Measurements from ENCODE around the gene SH3BGRL3.
A peak's percentile ranks its signal among the peaks of the same experiment; 100 is the strongest.

Gene SH3BGRL3

GRCh38 chr1:26314501-26314900 lies 34.6 kb downstream of the SH3BGRL3 start:
- Histone ChIP-seq H2BK15ac (replicated peaks; ENCODE audit: low read depth) (no peak overlapping the region), H3K4me1 (ENCODE audit: control insufficient read depth, low read depth, low read length) (peaks cover 2% of the 10 kb centered on the region), H2BK5ac (ENCODE audit: low read length) (no peak overlapping the region), H3K79me1 (ENCODE audit: low read length) (no peaks in the 10 kb centered on the region), H2AK5ac (ENCODE audit: low read length) (no peak overlapping the region), H4K5ac (ENCODE audit: low read length) (no peak overlapping the region), H3K4me2 (ENCODE audit: low read length) (no peak overlapping the region), H3K27me3 (ENCODE audit: insufficient read depth, low read length, poor library complexity) (no peaks in the 10 kb centered on the region), H3K79me2 (ENCODE audit: control insufficient read depth, insufficient read depth, low read length) (no peaks in the 10 kb centered on the region), H2BK120ac (ENCODE audit: low read depth, low read length) (no peak overlapping the region), H4K8ac (ENCODE audit: low read depth, low read length) (no peak overlapping the region), H3K36me3 (ENCODE audit: control insufficient read depth, insufficient read depth, low read length) (no peaks in the 10 kb centered on the region), H3K56ac (ENCODE audit: low read length) (no peak overlapping the region), H3K4me3 (ENCODE audit: low read length) (no peak overlapping the region), H3K23ac (ENCODE audit: low read length) (no peak overlapping the region), H3K18ac (ENCODE audit: low read length) (no peak overlapping the region), H3K4ac (ENCODE audit: low read depth, low read length) (no peak overlapping the region), H3K27ac (ENCODE audit: low read depth, low read length) (no peak overlapping the region), H3K9ac (ENCODE audit: low read length) (no peak overlapping the region)
- WGBS (ENCODE audit: extremely low coverage, insufficient coverage, low lambda C conversion rate), result no CpG with 5 or more reads among the region's 5 CpGs
- DNase-seq, result no peak

GRCh38 chr1:26315874-26316850 lies 36.3 kb downstream of the SH3BGRL3 start:
- Histone ChIP-seq H4K8ac (ENCODE audit: low read depth, low read length) (no peak overlapping the region), H3K27me3 (ENCODE audit: insufficient read depth, low read length, poor library complexity) (no peaks in the 10 kb centered on the region), H3K18ac (ENCODE audit: low read length) (no peak overlapping the region), H3K27ac (ENCODE audit: low read depth, low read length) (no peak overlapping the region), H3K4me1 (ENCODE audit: control insufficient read depth, low read depth, low read length) (peaks cover 2% of the 10 kb centered on the region), H4K5ac (ENCODE audit: low read length) (no peak overlapping the region), H2BK120ac (ENCODE audit: low read depth, low read length) (no peak overlapping the region), H3K4me3 (ENCODE audit: low read length) (no peak overlapping the region), H3K36me3 (ENCODE audit: control insufficient read depth, insufficient read depth, low read length) (no peaks in the 10 kb centered on the region), H3K56ac (ENCODE audit: low read length) (no peak overlapping the region), H3K4me2 (ENCODE audit: low read length) (no peak overlapping the region), H3K23ac (ENCODE audit: low read length) (no peak overlapping the region), H3K79me2 (ENCODE audit: control insufficient read depth, insufficient read depth, low read length) (no peaks in the 10 kb centered on the region), H3K9ac (ENCODE audit: low read length) (no peak overlapping the region), H2BK15ac (replicated peaks; ENCODE audit: low read depth) (no peak overlapping the region), H3K4ac (ENCODE audit: low read depth, low read length) (no peak overlapping the region), H2AK5ac (ENCODE audit: low read length) (no peak overlapping the region), H3K79me1 (ENCODE audit: low read length) (no peaks in the 10 kb centered on the region), H2BK5ac (ENCODE audit: low read length) (no peak overlapping the region)
- no CpG with 5 or more reads among the region's 8 CpGs for WGBS (ENCODE audit: extremely low coverage, insufficient coverage, low lambda C conversion rate)
- no peak for DNase-seq

- H3K27ac ChIP-seq (ENCODE audit: low read depth, low read length), result no peak overlapping the region
- no peak overlapping the region for H3K18ac ChIP-seq (ENCODE audit: low read length)
- WGBS (ENCODE audit: extremely low coverage, insufficient coverage, low lambda C conversion rate), result no CpG with 5 or more reads among the region's 2 CpGs
- H3K36me3 ChIP-seq (ENCODE audit: control insufficient read depth, insufficient read depth, low read length), result no peaks in the 10 kb centered on the region
- no peaks in the 10 kb centered on the region for H3K27me3 ChIP-seq (ENCODE audit: insufficient read depth, low read length, poor library complexity)
- no peak for DNase-seq
- H2BK5ac ChIP-seq (ENCODE audit: low read length), result no peak overlapping the region
- peak overlapping the region; percentile 29 for H3K56ac ChIP-seq (ENCODE audit: low read length)
- no peak overlapping the region for H4K5ac ChIP-seq (ENCODE audit: low read length)
- H3K79me2 ChIP-seq (ENCODE audit: control insufficient read depth, insufficient read depth, low read length), result no peaks in the 10 kb centered on the region
- peak overlapping the region; percentile 12 for H3K9ac ChIP-seq (ENCODE audit: low read length)
- H3K4me1 ChIP-seq (ENCODE audit: control insufficient read depth, low read depth, low read length), result peaks cover 2% of the 10 kb centered on the region
- no peak overlapping the region for H2AK5ac ChIP-seq (ENCODE audit: low read length)
- H3K23ac ChIP-seq (ENCODE audit: low read length), result no peak overlapping the region
- H3K4ac ChIP-seq (ENCODE audit: low read depth, low read length), result no peak overlapping the region
- H3K4me2 ChIP-seq (ENCODE audit: low read length), result no peak overlapping the region
- H2BK15ac ChIP-seq (replicated peaks; ENCODE audit: low read depth), result no peak overlapping the region
- no peak overlapping the region for H3K4me3 ChIP-seq (ENCODE audit: low read length)
- H2BK120ac ChIP-seq (ENCODE audit: low read depth, low read length), result no peak overlapping the region
- no peaks in the 10 kb centered on the region for H3K79me1 ChIP-seq (ENCODE audit: low read length)
- no peak overlapping the region for H4K8ac ChIP-seq (ENCODE audit: low read depth, low read length)
Observed at GRCh38 chr1:26317146-26317545, 37.3 kb downstream of the SH3BGRL3 start.

GRCh38 chr1:26317612-26318337 lies 37.9 kb downstream of the SH3BGRL3 start, which contains the start of gene CD52:
Gene CD52 (plus strand): TSS chr1:26317958. CDS start chr1:26318018, 60 bp downstream.
- Histone ChIP-seq H3K23ac (ENCODE audit: low read length) (no peak within 1 kb of the TSS), H3K56ac (ENCODE audit: low read length) (peak within 1 kb of the TSS; percentile 29), H3K18ac (ENCODE audit: low read length) (no peak within 1 kb of the TSS), H3K79me2 (ENCODE audit: control insufficient read depth, insufficient read depth, low read length) (no peaks in the 10 kb centered on the region), H2BK120ac (ENCODE audit: low read depth, low read length) (no peak within 1 kb of the TSS), H3K4me2 (ENCODE audit: low read length) (no peak within 1 kb of the TSS), H2AK5ac (ENCODE audit: low read length) (no peak within 1 kb of the TSS), H3K27me3 (ENCODE audit: insufficient read depth, low read length, poor library complexity) (no peaks in the 10 kb centered on the region), H3K27ac (ENCODE audit: low read depth, low read length) (no peak within 1 kb of the TSS), H3K4me1 (ENCODE audit: control insufficient read depth, low read depth, low read length) (peaks cover 2% of the 10 kb centered on the region), H3K4ac (ENCODE audit: low read depth, low read length) (no peak within 1 kb of the TSS), H3K36me3 (ENCODE audit: control insufficient read depth, insufficient read depth, low read length) (no peaks in the 10 kb centered on the region), H3K79me1 (ENCODE audit: low read length) (no peaks in the 10 kb centered on the region), H3K4me3 (ENCODE audit: low read length) (no peak within 1 kb of the TSS), H2BK5ac (ENCODE audit: low read length) (no peak within 1 kb of the TSS), H4K8ac (ENCODE audit: low read depth, low read length) (no peak within 1 kb of the TSS), H4K5ac (ENCODE audit: low read length) (no peak within 1 kb of the TSS), H2BK15ac (replicated peaks; ENCODE audit: low read depth) (no peak within 1 kb of the TSS), H3K9ac (ENCODE audit: low read length) (peak within 1 kb of the TSS; percentile 12)
- no CpG with 5 or more reads among the region's 12 CpGs for WGBS (ENCODE audit: extremely low coverage, insufficient coverage, low lambda C conversion rate)
- DNase-seq, result peak; percentile 89

GRCh38 chr1:26318338-26319064 lies 38.6 kb downstream of the SH3BGRL3 start:
- Histone ChIP-seq H3K79me1 (ENCODE audit: low read length) (no peaks in the 10 kb centered on the region), H2BK5ac (ENCODE audit: low read length) (no peak overlapping the region), H3K4me2 (ENCODE audit: low read length) (no peak overlapping the region), H3K56ac (ENCODE audit: low read length) (no peak overlapping the region), H2BK15ac (replicated peaks; ENCODE audit: low read depth) (no peak overlapping the region), H4K8ac (ENCODE audit: low read depth, low read length) (no peak overlapping the region), H3K4me1 (ENCODE audit: control insufficient read depth, low read depth, low read length) (peaks cover 2% of the 10 kb centered on the region), H3K18ac (ENCODE audit: low read length) (no peak overlapping the region), H3K27me3 (ENCODE audit: insufficient read depth, low read length, poor library complexity) (no peaks in the 10 kb centered on the region), H3K79me2 (ENCODE audit: control insufficient read depth, insufficient read depth, low read length) (no peaks in the 10 kb centered on the region), H3K23ac (ENCODE audit: low read length) (no peak overlapping the region), H2AK5ac (ENCODE audit: low read length) (no peak overlapping the region), H3K4me3 (ENCODE audit: low read length) (no peak overlapping the region), H4K5ac (ENCODE audit: low read length) (no peak overlapping the region), H3K9ac (ENCODE audit: low read length) (no peak overlapping the region), H3K4ac (ENCODE audit: low read depth, low read length) (no peak overlapping the region), H3K27ac (ENCODE audit: low read depth, low read length) (no peak overlapping the region), H3K36me3 (ENCODE audit: control insufficient read depth, insufficient read depth, low read length) (no peaks in the 10 kb centered on the region), H2BK120ac (ENCODE audit: low read depth, low read length) (no peak overlapping the region)
- WGBS (ENCODE audit: extremely low coverage, insufficient coverage, low lambda C conversion rate), result no CpG with 5 or more reads among the region's 9 CpGs
- DNase-seq, result no peak

Measured in mesendoderm (in vitro differentiated cells).